Body of pancreas (tissue), 4 donors: Measurements from ENCODE around the gene ABCD1. TPM values are rescaled to one million over a fixed set of nuclear protein-coding genes. Genes with fewer than 3 reads are reported as not detected.
"Not testable (repeated sequence)": the region's sequence is repeated elsewhere in the genome, so short reads cannot be mapped to it uniquely, and the experiment has no call there.

Experiments used
- ATAC-seq: fragments of 150-250 bp; one replicate; pipeline ENCODE4 v1.9.1; 2016
- DNase-seq, 4 donors: peaks; one replicate each; pipeline ENCODE4 v3.0.0-alpha.2; 2019
- H3K27ac ChIP-seq, 4 donors: fragments of 200-600 bp; sonication (generic); 1 replicate in 3 of 4; 2 replicates in 1 of 4; pipeline versions ENCODE4 v1.5.1 to v1.6.1; 2016 to 2019; ENCODE audit warnings: mild to moderate bottlenecking in 1 of 4, mixed read lengths in 1 of 4, moderate library complexity in 1 of 4
- H3K27me3 ChIP-seq, 2 donors: fragments of 200-600 bp; sonication (generic); one replicate each; pipeline ENCODE4 v1.6.0; 2016; ENCODE audit warnings: mild to moderate bottlenecking in 1 of 2
- H3K36me3 ChIP-seq, 2 donors: fragments of 200-600 bp; sonication (generic); replicated peaks in 1 of 2; 2 replicates each; pipeline ENCODE4 v1.5.1; 2016; ENCODE audit warnings: low read depth in 2 of 2; ENCODE audit not compliant: insufficient read depth in 1 of 2
- H3K4me1 ChIP-seq: fragments of 200-600 bp; sonication (generic); one replicate; pipeline ENCODE4 v1.6.0; 2016
- H3K4me3 ChIP-seq, 2 donors: fragments of 200-600 bp; sonication (generic); 1 replicate in 1 of 2; 2 replicates in 1 of 2; pipeline ENCODE4 v1.5.1; 2016 to 2019
- H3K9me3 ChIP-seq, 3 donors: fragments of 200-600 bp; sonication (generic); 1 replicate in 2 of 3; 2 replicates in 1 of 3; pipeline ENCODE4 v1.5.1; 2016
- POLR2A ChIP-seq, 3 donors: fragments of 450-650 bp; IDR thresholded peaks; one replicate each; pipeline ENCODE4 v1.6.1; 2016; ENCODE audit warnings: antibody characterized with exemption in 3 of 3, mild to moderate bottlenecking in 2 of 3
- WGBS, 2 donors: methylation state at CpG; one replicate each; pipeline ENCODE4 v1.1.5; 2017; 5-methylcytosine and 5-hydroxymethylcytosine counted together
- intact Hi-C: fragments of 100-400 bp; cut with DNase I; formaldehyde crosslinking; loops from one replicate; pipeline ENCODE4 v1.15.1; 2023
- total RNA-seq, 2 donors: library from RNA; depleted of rRNA; stranded (reverse); fragments of >200 nt; gene quantifications; one replicate each; pipeline ENCODE4 v1.1.0, GENCODE V29; 2016
- TF ChIP-seq, protein P1 (sequence below), 7 experiments: fragments of 450-650 bp in 4 of 7; fragments of 200-600 bp in 3 of 7; sonication (generic) in 3 of 7; IDR thresholded peaks; one replicate each; pipeline ENCODE4 v1.5.1; 2016 to 2019; ENCODE audit warnings: antibody characterized with exemption in 7 of 7

The ABCD1 gene
- total RNA-seq, 2 donors from 2014 or later, result 11.2 to 31.6 TPM

DNA sequence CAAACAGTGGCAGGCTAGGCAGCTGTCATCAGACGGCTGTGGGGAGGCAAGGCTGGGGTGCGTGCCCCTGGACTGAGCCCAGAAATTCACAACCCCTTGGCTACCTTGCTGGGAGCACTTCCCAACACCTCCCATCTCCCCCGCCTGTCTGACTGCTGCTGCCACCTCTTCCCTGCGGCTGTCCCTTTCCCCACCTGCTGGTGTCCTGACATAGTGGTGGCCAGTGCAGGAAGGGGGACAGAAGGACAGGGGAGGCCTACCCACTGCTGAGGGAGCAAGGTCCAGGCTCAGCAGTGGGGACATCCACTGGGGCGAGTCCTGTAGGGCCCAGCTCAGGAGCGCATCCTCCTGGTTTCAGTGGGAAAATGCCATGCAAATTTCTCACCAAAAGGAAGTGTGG lies 3.4 kb downstream of the ABCD1 start:
- Histone ChIP-seq H3K9me3 (no peaks in the 10 kb centered on the region), H3K36me3 (no peaks in the 10 kb centered on the region), H3K27me3 (no peaks in the 10 kb centered on the region), H3K27ac (peak overlapping the region; percentile 63 to 92 (median 87)), H3K4me1 (peaks cover 47% of the 10 kb centered on the region), H3K4me3 (no peak overlapping the region)
- TF ChIP-seq, protein P1, sequence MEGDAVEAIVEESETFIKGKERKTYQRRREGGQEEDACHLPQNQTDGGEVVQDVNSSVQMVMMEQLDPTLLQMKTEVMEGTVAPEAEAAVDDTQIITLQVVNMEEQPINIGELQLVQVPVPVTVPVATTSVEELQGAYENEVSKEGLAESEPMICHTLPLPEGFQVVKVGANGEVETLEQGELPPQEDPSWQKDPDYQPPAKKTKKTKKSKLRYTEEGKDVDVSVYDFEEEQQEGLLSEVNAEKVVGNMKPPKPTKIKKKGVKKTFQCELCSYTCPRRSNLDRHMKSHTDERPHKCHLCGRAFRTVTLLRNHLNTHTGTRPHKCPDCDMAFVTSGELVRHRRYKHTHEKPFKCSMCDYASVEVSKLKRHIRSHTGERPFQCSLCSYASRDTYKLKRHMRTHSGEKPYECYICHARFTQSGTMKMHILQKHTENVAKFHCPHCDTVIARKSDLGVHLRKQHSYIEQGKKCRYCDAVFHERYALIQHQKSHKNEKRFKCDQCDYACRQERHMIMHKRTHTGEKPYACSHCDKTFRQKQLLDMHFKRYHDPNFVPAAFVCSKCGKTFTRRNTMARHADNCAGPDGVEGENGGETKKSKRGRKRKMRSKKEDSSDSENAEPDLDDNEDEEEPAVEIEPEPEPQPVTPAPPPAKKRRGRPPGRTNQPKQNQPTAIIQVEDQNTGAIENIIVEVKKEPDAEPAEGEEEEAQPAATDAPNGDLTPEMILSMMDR (IDR thresholded peaks at IDR 0.05), result no peak
- no peak for TF ChIP-seq POLR2A (IDR thresholded peaks at IDR 0.05)
- DNase-seq, result peak in 1 of 4 donors; percentile 11
- 30% methylated on average over 2 of the region's 6 CpGs; no CpG with 5 or more reads in 1 of the 2 donors for WGBS, 2 donors
- intact Hi-C loops, result no loop called here
- ATAC-seq, result no peak

DNA sequence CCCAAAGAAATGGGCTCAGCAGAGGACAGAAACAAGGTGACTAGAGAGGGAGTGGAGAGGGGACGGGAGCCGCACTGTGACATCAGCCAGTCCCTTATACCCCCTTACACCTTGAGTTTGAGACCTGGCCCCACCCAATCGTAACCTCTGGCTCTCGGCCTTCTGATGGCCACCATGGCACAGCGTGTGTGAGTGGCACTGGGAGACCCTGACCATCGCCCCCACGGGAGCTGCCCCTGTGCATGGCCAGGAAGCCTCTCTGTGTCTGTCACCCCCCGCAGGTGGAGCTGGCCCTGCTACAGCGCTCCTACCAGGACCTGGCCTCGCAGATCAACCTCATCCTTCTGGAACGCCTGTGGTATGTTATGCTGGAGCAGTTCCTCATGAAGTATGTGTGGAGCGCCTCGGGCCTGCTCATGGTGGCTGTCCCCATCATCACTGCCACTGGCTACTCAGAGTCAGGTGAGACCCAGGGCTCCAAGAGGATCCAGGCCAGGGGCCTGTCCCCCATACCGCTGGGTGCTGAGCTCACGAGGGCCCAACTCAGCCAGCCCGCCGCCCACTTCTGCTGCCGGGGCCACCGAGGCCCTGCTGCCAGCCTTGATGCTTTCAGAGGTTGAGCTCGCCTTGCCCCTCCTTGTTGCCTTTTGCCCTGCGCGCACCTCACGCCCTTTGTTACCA lies 4.4 kb downstream of the ABCD1 start:
- WGBS, 2 donors, result 99 to 100% methylated on average over 3 to 12 of the region's 23 CpGs
- Histone ChIP-seq H3K9me3 (no peaks in the 10 kb centered on the region), H3K27me3 (no peaks in the 10 kb centered on the region), H3K4me1 (peaks cover 45% of the 10 kb centered on the region), H3K4me3 (no peak overlapping the region), H3K36me3 (no peaks in the 10 kb centered on the region), H3K27ac (peak overlapping the region in 1 of 4 donors; percentile 92)
- ATAC-seq, result no peak
- intact Hi-C loops, result no loop called here
- DNase-seq, result no peak
- no peak for TF ChIP-seq POLR2A (IDR thresholded peaks at IDR 0.05)
- TF ChIP-seq, protein P1 (IDR thresholded peaks at IDR 0.05), result no peak

DNA sequence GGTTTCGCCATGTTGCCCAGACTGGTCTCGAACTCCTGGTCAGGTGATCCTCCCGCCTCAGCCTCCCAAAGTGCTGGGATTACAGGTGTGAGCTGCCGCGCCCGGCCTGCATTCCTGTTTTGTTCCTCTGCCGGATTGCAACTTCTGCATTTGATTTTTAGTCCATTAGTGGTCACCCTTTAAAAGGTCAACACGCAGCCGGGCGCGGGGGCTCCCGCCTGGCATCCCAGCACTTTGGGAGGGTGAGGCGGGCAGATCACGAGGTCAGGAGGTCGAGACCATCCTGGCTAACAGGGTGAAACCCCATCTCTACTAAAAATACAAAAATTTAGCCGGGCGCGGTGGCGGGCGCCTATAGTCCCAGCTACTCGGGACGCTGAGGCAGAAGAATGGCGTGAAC lies 5.5 kb downstream of the ABCD1 start:
- H3K27me3 ChIP-seq, ATAC-seq, DNase-seq, H3K36me3 ChIP-seq, intact Hi-C loops, H3K4me3 ChIP-seq, H3K9me3 ChIP-seq, H3K27ac ChIP-seq: not testable (repeated sequence)
- WGBS, 2 donors, result 92 to 100% methylated on average over 7 to 22 of the region's 23 CpGs
- peaks cover 41% of the 10 kb centered on the region for H3K4me1 ChIP-seq

DNA sequence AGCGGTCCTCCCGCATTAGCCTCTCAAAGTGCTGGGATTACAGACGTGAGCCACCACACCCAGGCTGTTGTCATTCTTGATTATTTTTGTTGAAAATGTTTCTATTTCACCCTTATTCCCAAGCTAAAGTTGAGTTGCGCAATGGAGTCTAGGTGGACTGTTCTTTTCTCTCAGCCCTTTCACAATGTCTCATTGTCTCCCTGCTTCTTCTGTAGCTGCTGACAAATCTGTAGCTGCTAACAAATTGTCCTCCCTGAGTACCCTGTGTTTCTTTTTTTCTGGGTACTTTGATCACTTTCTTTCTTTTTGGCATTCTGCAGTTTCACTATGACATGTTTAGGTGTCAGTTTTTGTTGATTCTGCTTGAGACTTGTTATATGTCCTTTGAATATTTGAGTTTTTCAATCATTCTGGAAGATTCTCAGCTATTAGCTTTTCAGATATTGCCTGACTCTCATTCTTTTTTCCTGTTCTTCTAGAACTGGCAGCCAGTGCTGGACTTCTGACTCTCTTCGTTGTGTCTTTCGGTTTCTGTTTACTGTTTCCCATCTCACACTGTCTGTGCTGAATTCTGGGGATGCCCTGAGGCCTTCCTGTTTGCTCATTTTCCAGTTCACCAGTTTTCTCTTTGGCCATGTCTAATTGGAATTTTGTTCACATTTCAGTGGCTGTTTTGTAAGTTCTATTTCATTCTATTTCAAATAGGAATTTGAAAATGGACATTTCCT lies 6.6 kb downstream of the ABCD1 start:
- H3K27me3 ChIP-seq, result no peaks in the 10 kb centered on the region
- H3K36me3 ChIP-seq, result peaks cover 0 to 2% of the 10 kb centered on the region in 2 donors
- no peak for DNase-seq
- H3K4me3 ChIP-seq, result no peak overlapping the region
- 80 to 87% methylated on average over 6 of the region's 6 CpGs for WGBS, 2 donors
- H3K9me3 ChIP-seq, result no peaks in the 10 kb centered on the region
- ATAC-seq, result no peak
- intact Hi-C loops, result no loop called here
- TF ChIP-seq, protein P1 (IDR thresholded peaks at IDR 0.05), result no peak
- no peak for TF ChIP-seq POLR2A (IDR thresholded peaks at IDR 0.05)
- peaks cover 29% of the 10 kb centered on the region for H3K4me1 ChIP-seq
- H3K27ac ChIP-seq, result no peak overlapping the region

DNA sequence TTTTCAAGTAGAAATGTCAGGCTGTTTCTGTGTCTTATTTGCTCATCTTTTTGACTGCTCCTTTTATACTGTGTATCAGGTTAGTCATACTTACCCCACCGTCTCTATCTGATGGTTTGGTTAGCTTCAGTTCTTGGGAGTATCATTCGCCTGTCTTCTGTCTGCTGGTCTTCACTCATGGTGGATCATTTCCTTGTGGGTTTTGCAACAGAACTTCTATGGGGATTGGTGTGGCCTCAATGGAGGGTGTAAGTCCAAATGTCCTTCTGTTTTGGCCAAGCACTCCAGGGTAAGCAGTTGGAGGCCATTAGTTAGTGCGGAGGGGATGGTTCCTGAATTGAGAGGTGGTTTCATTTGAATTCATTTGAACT lies 7.2 kb downstream of the ABCD1 start:
- H3K36me3 ChIP-seq, result peaks cover 0 to 2% of the 10 kb centered on the region in 2 donors
- H3K4me3 ChIP-seq, result no peak overlapping the region
- 85 to 94% methylated on average over 3 of the region's 3 CpGs for WGBS, 2 donors
- H3K9me3 ChIP-seq, result no peaks in the 10 kb centered on the region
- no peak for DNase-seq
- TF ChIP-seq, protein P1 (IDR thresholded peaks at IDR 0.05), result no peak
- no peak for TF ChIP-seq POLR2A (IDR thresholded peaks at IDR 0.05)
- intact Hi-C loops, result no loop called here
- no peak for ATAC-seq
- H3K4me1 ChIP-seq, result peaks cover 24% of the 10 kb centered on the region
- H3K27ac ChIP-seq, result peak overlapping the region in 1 of 4 donors; percentile 45
- no peaks in the 10 kb centered on the region for H3K27me3 ChIP-seq
